ENCODE measurements around the gene ODR4.
"Not testable (repeated sequence)": the region's sequence is repeated elsewhere in the genome, so short reads cannot be mapped to it uniquely, and the experiment has no call there.

Gene ODR4

GRCh38 chr1:186375152-186375928, at the start of gene ODR4, which contains the start of gene TPR:
TSS of gene ODR4 (plus strand) at chr1:186375838. CDS start at chr1:186379786, 3,948 bp downstream.
TSS of gene TPR (minus strand) at chr1:186375253. CDS start at chr1:186375028, 225 bp downstream.
- peak; percentile 90 to 93 for DNase-seq (ENCODE audit: low read depth in 2 of 2)

- DNase-seq (ENCODE audit: low read depth in 2 of 2): no peak
Observed at GRCh38 chr1:186326009-186326408, 49.6 kb upstream of the ODR4 start.

- DNase-seq (ENCODE audit: low read depth in 2 of 2): no peak
Observed at GRCh38 chr1:186327331-186327730, 48.3 kb upstream of the ODR4 start.

- DNase-seq (ENCODE audit: low read depth in 2 of 2): no peak
Observed at GRCh38 chr1:186330758-186331157, 44.9 kb upstream of the ODR4 start.

- no peak for DNase-seq (ENCODE audit: low read depth in 2 of 2)
Observed at GRCh38 chr1:186337554-186337953, 38.1 kb upstream of the ODR4 start.

- DNase-seq (ENCODE audit: low read depth in 2 of 2): no peak
Observed at GRCh38 chr1:186340772-186341171, 34.9 kb upstream of the ODR4 start.

- DNase-seq (ENCODE audit: low read depth in 2 of 2): not testable (repeated sequence)
Observed at GRCh38 chr1:186347837-186348691, 27.6 kb upstream of the ODR4 start.

GRCh38 chr1:186374303-186375151, 1.1 kb upstream of the ODR4 start:
- peak in 1 of 2 donors; percentile 8 for DNase-seq (ENCODE audit: low read depth in 2 of 2)

- no peak for DNase-seq (ENCODE audit: low read depth in 2 of 2)
Observed at GRCh38 chr1:186375929-186376319, 286 bp downstream of the ODR4 start.

GRCh38 chr1:186386725-186387383, 11.2 kb downstream of the ODR4 start:
- DNase-seq (ENCODE audit: low read depth in 2 of 2): no peak

GRCh38 chr1:186390925-186391324, 15.3 kb downstream of the ODR4 start:
- DNase-seq (ENCODE audit: low read depth in 2 of 2): no peak

GRCh38 chr1:186391841-186392240, 16.2 kb downstream of the ODR4 start:
- DNase-seq (ENCODE audit: low read depth in 2 of 2): no peak

GRCh38 chr1:186392711-186393110, 17.1 kb downstream of the ODR4 start:
- DNase-seq (ENCODE audit: low read depth in 2 of 2): not testable (repeated sequence)

- not testable (repeated sequence) for DNase-seq (ENCODE audit: low read depth in 2 of 2)
Observed at GRCh38 chr1:186401446-186401845, 25.8 kb downstream of the ODR4 start.

- DNase-seq (ENCODE audit: low read depth in 2 of 2): no peak
Observed at GRCh38 chr1:186403632-186404031, 28.0 kb downstream of the ODR4 start.

GRCh38 chr1:186404454-186405051, 28.9 kb downstream of the ODR4 start:
- DNase-seq (ENCODE audit: low read depth in 2 of 2): no peak

GRCh38 chr1:186409091-186409490, 33.5 kb downstream of the ODR4 start:
- no peak for DNase-seq (ENCODE audit: low read depth in 2 of 2)

GRCh38 chr1:186413319-186413718, 37.7 kb downstream of the ODR4 start:
- DNase-seq (ENCODE audit: low read depth in 2 of 2): no peak

GRCh38 chr1:186418503-186418902, 42.9 kb downstream of the ODR4 start:
- no peak for DNase-seq (ENCODE audit: low read depth in 2 of 2)

GRCh38 chr1:186420311-186420710, 44.7 kb downstream of the ODR4 start:
- DNase-seq (ENCODE audit: low read depth in 2 of 2): no peak

GRCh38 chr1:186420923-186421322, 45.3 kb downstream of the ODR4 start:
- DNase-seq (ENCODE audit: low read depth in 2 of 2): no peak

All from stimulated activated CD4-positive, alpha-beta T cell treated with anti-CD3 and anti-CD28 coated beads, Interleukin-1b, Interleukin-23, amount 100 ng/mL, for 4 hours (primary cell).